ENCODE results near the gene SCAANT1.

GRCh38 chr3:63937661-63938651 lies 25.8 kb upstream of the SCAANT1 start:
- no peak for TF ChIP-seq EZH2 (IDR thresholded peaks at IDR 0.05; ENCODE audit: low read depth)
- no peak for TF ChIP-seq CTCF (conservative IDR thresholded peaks at IDR 0.05)
